Esophagus muscularis mucosa (tissue), 4 donors: ENCODE results near the gene TFRC.

Source experiments
- CTCF ChIP-seq, 3 experiments: fragments of 200-600 bp in 2 of 3; fragments of 450-650 bp in 1 of 3; sonication (generic) in 2 of 3; IDR thresholded peaks; one replicate each; pipeline ENCODE4 v1.5.1; 2017 to 2019; ENCODE audit warnings: antibody characterized with exemption in 3 of 3, mild to moderate bottlenecking in 2 of 3, moderate library complexity in 1 of 3
- EP300 ChIP-seq: sonication (generic); formaldehyde crosslinking; IDR thresholded peaks from one replicate; pipeline ENCODE4 v1.6.1; 2017; ENCODE audit warnings: antibody characterized with exemption
- POLR2A ChIP-seq: fragments of 450-650 bp; IDR thresholded peaks from one replicate; pipeline ENCODE4 v1.6.1; 2017; ENCODE audit warnings: antibody characterized with exemption, moderate library complexity, mild to moderate bottlenecking, low read depth
- POLR2AphosphoS5 ChIP-seq, 2 donors: sonication (generic); formaldehyde crosslinking; IDR thresholded peaks; one replicate each; pipeline ENCODE4 v1.6.1; 2017; ENCODE audit warnings: antibody characterized with exemption in 2 of 2

DNA sequence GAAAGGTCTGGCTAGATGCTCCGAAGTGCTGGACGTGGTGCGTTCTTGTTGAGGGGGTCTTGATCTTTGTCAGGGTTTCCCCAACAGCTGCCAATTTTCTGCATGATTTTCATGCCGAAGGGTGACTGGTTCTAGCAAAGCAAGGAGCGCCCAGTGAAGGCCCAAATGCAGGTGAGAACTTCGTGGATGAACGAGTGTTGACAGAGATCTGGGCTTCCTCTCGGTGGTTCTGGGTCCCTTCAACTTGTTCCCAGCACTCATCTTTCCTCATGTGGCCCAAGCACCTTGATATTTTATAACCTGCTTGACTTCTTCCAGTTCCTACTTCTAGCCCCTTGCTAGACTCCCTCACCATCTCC lies 40.8 kb upstream of the TFRC start:
- no peak for TF ChIP-seq CTCF (IDR thresholded peaks at IDR 0.05)
- no peak for TF ChIP-seq POLR2A
- TF ChIP-seq EP300, result no peak
- no peak for TF ChIP-seq POLR2AphosphoS5 (IDR thresholded peaks at IDR 0.05)
